Uterus (tissue), 4 donors: Measurements from ENCODE around the gene SNRPD3. TPM values are rescaled to one million over a fixed set of nuclear protein-coding genes. Genes with fewer than 3 reads are reported as not detected.
"Not testable (repeated sequence)": the region's sequence is repeated elsewhere in the genome, so short reads cannot be mapped to it uniquely, and the experiment has no call there.

Experiments used
- DNase-seq, 2 donors: peaks; one replicate each; pipeline ENCODE4 v3.0.0-alpha.2; 2019 to 2020
- H3K27ac ChIP-seq, 2 donors: fragments of 200-600 bp; sonication (generic); 1 replicate in 1 of 2; 2 replicates in 1 of 2; pipeline ENCODE4 v1.5.1; 2016 to 2018
- H3K27me3 ChIP-seq, 2 donors: fragments of 200-600 bp; sonication (generic); one replicate each; pipeline ENCODE4 v1.5.1; 2018 to 2019; ENCODE audit warnings: control low read depth in 1 of 2
- H3K36me3 ChIP-seq, 2 donors: fragments of 200-600 bp; sonication (generic); one replicate each; pipeline ENCODE4 v1.5.1; 2019; ENCODE audit warnings: control low read depth in 1 of 2
- H3K4me1 ChIP-seq, 2 donors: fragments of 200-600 bp; sonication (generic); one replicate each; pipeline ENCODE4 v1.5.1; 2018 to 2019; ENCODE audit warnings: control low read depth in 1 of 2
- H3K4me3 ChIP-seq, 2 donors: fragments of 200-600 bp; sonication (generic); 1 replicate in 1 of 2; 2 replicates in 1 of 2; pipeline ENCODE4 v1.5.1; 2018 to 2019; ENCODE audit warnings: mild to moderate bottlenecking in 1 of 2
- H3K9me3 ChIP-seq, 2 donors: fragments of 200-600 bp; sonication (generic); one replicate each; pipeline ENCODE4 v1.5.1; 2019; ENCODE audit warnings: control low read depth in 1 of 2
- CTCF ChIP-seq, 4 experiments: fragments of 200-600 bp in 2 of 4; fragments of 450-650 bp in 2 of 4; sonication (generic) in 2 of 4; IDR thresholded peaks; one replicate each; pipeline ENCODE4 v1.5.1; 2016 to 2019; ENCODE audit warnings: antibody characterized with exemption in 4 of 4, mild to moderate bottlenecking in 2 of 4, moderate library complexity in 1 of 4
- POLR2A ChIP-seq, 2 donors: fragments of 450-650 bp; IDR thresholded peaks; one replicate each; pipeline ENCODE4 v1.6.1; 2016; ENCODE audit warnings: antibody characterized with exemption in 2 of 2, mild to moderate bottlenecking in 1 of 2, moderate library complexity in 1 of 2
- intact Hi-C: fragments of 100-400 bp; cut with DNase I; formaldehyde crosslinking; loops from one replicate; pipeline ENCODE4 v1.15.1; 2023; ENCODE audit warnings: low total_unique reads
- total RNA-seq, 4 donors: library from RNA; depleted of rRNA in 3 of 4; stranded (reverse); fragments of >200 nt in 3 of 4; gene quantifications; one replicate each; pipeline versions ENCODE4 v1.1.0 to v1.2.4, GENCODE V29; 2014 to 2023
- donor health status: DM: yes; HTN: yes; CAD: no.

Gene SNRPD3
- total RNA-seq, 4 donors from 2014 or later, result 42.6 to 189 (median 85.1) TPM

- H3K4me1 ChIP-seq, result no peaks in the 10 kb centered on the region
- intact Hi-C loops, result no loop called here
Observed at GRCh38 chr22:24592851-24593558, 37.2 kb downstream of the SNRPD3 start, which contains the start of gene LRRC75B. TSS of gene LRRC75B (minus strand) at chr22:24593073. CDS start at chr22:24593039, 34 bp downstream.

GRCh38 chr22:24593559-24593835 is 37.7 kb downstream of the SNRPD3 start:
- H3K36me3 ChIP-seq, H3K27me3 ChIP-seq, intact Hi-C loops, DNase-seq, H3K4me1 ChIP-seq, H3K9me3 ChIP-seq: not testable (repeated sequence)
- Histone ChIP-seq H3K27ac (peak overlapping the region; percentile 63 to 91), H3K4me3 (peak overlapping the region in 1 of 2 donors; percentile 78)

More at GRCh38 chr22:24592851-24593558, 37.2 kb downstream of the SNRPD3 start, which contains the start of gene LRRC75B:
- Histone ChIP-seq H3K36me3 (no peaks in the 10 kb centered on the region), H3K27ac (peak within 1 kb of the TSS; percentile 63 to 91), H3K4me3 (peak within 1 kb of the TSS; percentile 57 to 78), H3K27me3 (no peaks in the 10 kb centered on the region), H3K9me3 (no peaks in the 10 kb centered on the region)
- peak; percentile 90 to 93 for DNase-seq
- TF ChIP-seq CTCF (IDR thresholded peaks at IDR 0.05), result peak in 1 of 4 experiments; percentile 5
- TF ChIP-seq POLR2A (IDR thresholded peaks at IDR 0.05), result peak in 1 of 2 donors; percentile 60

- DNase-seq, result no peak
- no peak overlapping the region for H3K27ac ChIP-seq
Observed at GRCh38 chr22:24593836-24594568, 38.2 kb downstream of the SNRPD3 start.

GRCh38 chr22:24594569-24595120 is 38.8 kb downstream of the SNRPD3 start:
- DNase-seq, result no peak
- Histone ChIP-seq H3K36me3 (no peaks in the 10 kb centered on the region), H3K27ac (no peak overlapping the region), H3K4me3 (no peak overlapping the region), H3K27me3 (no peaks in the 10 kb centered on the region), H3K9me3 (no peaks in the 10 kb centered on the region), H3K4me1 (no peaks in the 10 kb centered on the region)
- intact Hi-C loops, result no loop called here
- TF ChIP-seq POLR2A (IDR thresholded peaks at IDR 0.05) (no peak), CTCF (IDR thresholded peaks at IDR 0.05) (no peak)

More at GRCh38 chr22:24593836-24594568, 38.2 kb downstream of the SNRPD3 start:
- H3K9me3 ChIP-seq, result no peaks in the 10 kb centered on the region
- no peaks in the 10 kb centered on the region for H3K36me3 ChIP-seq
- no peak overlapping the region for H3K4me3 ChIP-seq
- intact Hi-C loops, result no loop called here
- H3K4me1 ChIP-seq, result no peaks in the 10 kb centered on the region
- H3K27me3 ChIP-seq, result no peaks in the 10 kb centered on the region
- no peak for TF ChIP-seq CTCF (IDR thresholded peaks at IDR 0.05)

GRCh38 chr22:24595228-24595627 is 39.4 kb downstream of the SNRPD3 start:
- intact Hi-C loops, result no loop called here
- Histone ChIP-seq H3K4me3 (no peak overlapping the region), H3K9me3 (no peaks in the 10 kb centered on the region), H3K27me3 (no peaks in the 10 kb centered on the region), H3K36me3 (no peaks in the 10 kb centered on the region), H3K27ac (no peak overlapping the region), H3K4me1 (no peaks in the 10 kb centered on the region)
- no peak for TF ChIP-seq CTCF (IDR thresholded peaks at IDR 0.05)
- TF ChIP-seq POLR2A (IDR thresholded peaks at IDR 0.05), result no peak
- DNase-seq, result no peak
